GM20000 (cell line): ENCODE data around the gene PLEKHA6.

Source experiments
- DNase-seq: peaks from one replicate; pipeline ENCODE4 v3.0.0; 2012; ENCODE audit warnings: low spot score
- CTCF ChIP-seq: IDR thresholded peaks from 2 replicates; pipeline ENCODE4 v1.5.1; 2012; ENCODE audit warnings: mild to moderate bottlenecking, control low read depth; ENCODE audit errors: extremely low read depth, missing control alignments

PLEKHA6 gene

GRCh38 chr1:204212715-204213114 is 147.0 kb downstream of the PLEKHA6 start:
- no peak for TF ChIP-seq CTCF
- DNase-seq, result no peak

- DNase-seq, result no peak
- TF ChIP-seq CTCF, result no peak
Observed at GRCh38 chr1:204211046-204211445, 148.7 kb downstream of the PLEKHA6 start.

GRCh38 chr1:204207136-204207616 is 152.6 kb downstream of the PLEKHA6 start:
- TF ChIP-seq CTCF, result peak; percentile 91
- DNase-seq, result peak; percentile 85

- DNase-seq, result no peak
- TF ChIP-seq CTCF, result no peak
Observed at GRCh38 chr1:204206121-204206520, 153.6 kb downstream of the PLEKHA6 start.

GRCh38 chr1:204205486-204205885 is 154.2 kb downstream of the PLEKHA6 start:
- no peak for DNase-seq
- TF ChIP-seq CTCF, result no peak

GRCh38 chr1:204204944-204205343 is 154.8 kb downstream of the PLEKHA6 start:
- DNase-seq, result no peak
- TF ChIP-seq CTCF, result no peak

GRCh38 chr1:204203206-204203767 is 156.4 kb downstream of the PLEKHA6 start:
- DNase-seq, result no peak
- no peak for TF ChIP-seq CTCF
